CD4-positive, CD25-positive, alpha-beta regulatory T cell (primary cell): ENCODE data around the gene GINS1. TPM values are rescaled to one million over a fixed set of nuclear protein-coding genes. Genes with fewer than 3 reads are reported as not detected.
A peak's percentile ranks its signal among the peaks of the same experiment; 100 is the strongest.

Experiments
- ATAC-seq, 2 donors: fragments of 150-1000 bp; cut with Tn5 transposase; one replicate each; pipeline ENCODE4 v1.10.0; 2021; ENCODE audit warnings: low read depth in 2 of 2, moderate number of reproducible peaks in 2 of 2, moderate library complexity in 1 of 2
- DNase-seq, 3 donors: peaks; one replicate each; pipeline versions ENCODE4 v3.0.0 to v3.0.0-alpha.2; 2012 to 2022; ENCODE audit warnings: mixed read lengths in 1 of 3
- H3K27ac ChIP-seq: one replicate; pipeline ENCODE4 v1.7.0; 2013; ENCODE audit warnings: mild to moderate bottlenecking, low read length; ENCODE audit not compliant: insufficient read depth, poor library complexity, severe bottlenecking
- H3K27me3 ChIP-seq: one replicate; pipeline ENCODE4 v1.7.0; 2013; ENCODE audit warnings: low read length; ENCODE audit not compliant: control insufficient read depth, insufficient read depth
- H3K36me3 ChIP-seq: one replicate; pipeline ENCODE4 v1.7.0; 2013; ENCODE audit warnings: mild to moderate bottlenecking, low read length, moderate library complexity; ENCODE audit not compliant: control insufficient read depth, insufficient read depth
- H3K4me1 ChIP-seq: 2 replicates; pipeline ENCODE4 v1.7.0; 2013; ENCODE audit warnings: mild to moderate bottlenecking, low read length; ENCODE audit not compliant: insufficient read depth, control insufficient read depth, poor library complexity, severe bottlenecking
- H3K4me3 ChIP-seq: one replicate; pipeline ENCODE4 v1.7.0; 2013; ENCODE audit warnings: low read depth, mild to moderate bottlenecking, low read length, moderate library complexity
- H3K9me3 ChIP-seq, 2 experiments: 1 replicate in 1 of 2; 2 replicates in 1 of 2; pipeline ENCODE4 v1.7.0; 2013; ENCODE audit warnings: low read length in 2 of 2, mild to moderate bottlenecking in 1 of 2, moderate library complexity in 1 of 2; ENCODE audit not compliant: control insufficient read depth in 2 of 2
- H3K27ac Mint-ChIP-seq, 3 donors: one replicate each; pipeline ENCODE4 v1.8.0; 2020 to 2022; ENCODE audit warnings: mild to moderate bottlenecking in 3 of 3, mixed read lengths in 3 of 3, moderate library complexity in 2 of 3
- H3K27me3 Mint-ChIP-seq: one replicate; pipeline ENCODE4 v1.8.0; 2022; ENCODE audit warnings: mild to moderate bottlenecking, mixed read lengths
- H3K36me3 Mint-ChIP-seq: one replicate; pipeline ENCODE4 v1.8.0; 2020; ENCODE audit warnings: mixed read lengths
- H3K4me1 Mint-ChIP-seq, 4 donors: one replicate each; pipeline ENCODE4 v1.8.0; 2020 to 2022; ENCODE audit warnings: mixed read lengths in 4 of 4, mild to moderate bottlenecking in 1 of 4
- H3K4me3 Mint-ChIP-seq, 4 donors: one replicate each; pipeline ENCODE4 v1.8.0; 2020 to 2022; ENCODE audit warnings: mild to moderate bottlenecking in 4 of 4, mixed read lengths in 4 of 4, moderate library complexity in 3 of 4
- H3K9me3 Mint-ChIP-seq, 7 donors: one replicate each; pipeline ENCODE4 v1.8.0; 2020 to 2022; ENCODE audit warnings: mixed read lengths in 7 of 7, mild to moderate bottlenecking in 3 of 7, moderate library complexity in 2 of 7
- polyA plus RNA-seq, 4 donors: library from polyadenylated mRNA; unstranded; fragments of 300-500 nt; fragmentation: Illumina TruSeq; gene quantifications; one replicate each; pipeline ENCODE4 v1.2.3, GENCODE V29; 2021
- total RNA-seq: library from RNA; stranded (reverse); gene quantifications from one replicate; pipeline ENCODE4 v1.2.3, GENCODE V29; 2022

The GINS1 gene
- total and polyA plus RNA-seq, 5 donors from 2014 or later = 0.54 to 1.8 (median 1.0) TPM

- no peaks in the 10 kb centered on the region for H3K9me3 ChIP-seq
- H3K27me3 Mint-ChIP-seq = no peaks in the 10 kb centered on the region
- no peaks in the 10 kb centered on the region for H3K36me3 ChIP-seq
- H3K9me3 Mint-ChIP-seq = peaks cover 0 to 11% (median 0%) of the 10 kb centered on the region in 7 donors
- DNase-seq (no peak), ATAC-seq (no peak)
- H3K27ac Mint-ChIP-seq = peak overlapping the region in 1 of 3 donors; percentile 73
- H3K4me3 ChIP-seq = no peak overlapping the region
- no peaks in the 10 kb centered on the region for H3K4me1 ChIP-seq
- no peak overlapping the region for H3K4me3 Mint-ChIP-seq
- peaks cover 13% of the 10 kb centered on the region for H3K36me3 Mint-ChIP-seq
- no peak overlapping the region for H3K27ac ChIP-seq
- no peaks in the 10 kb centered on the region for H3K27me3 ChIP-seq
- peaks cover 0 to 7% (median 2%) of the 10 kb centered on the region in 4 donors for H3K4me1 Mint-ChIP-seq
Observed at GRCh38 chr20:25444556-25444955, 37.1 kb downstream of the GINS1 start.

- Mint-ChIP-seq H3K27ac (no peak overlapping the region), H3K36me3 (peaks cover 13% of the 10 kb centered on the region), H3K4me1 (peaks cover 0 to 7% (median 2%) of the 10 kb centered on the region in 4 donors), H3K4me3 (no peak overlapping the region), H3K27me3 (no peaks in the 10 kb centered on the region), H3K9me3 (peaks cover 0 to 11% (median 0%) of the 10 kb centered on the region in 7 donors)
- no peak for ATAC-seq
- H3K27me3 ChIP-seq = no peaks in the 10 kb centered on the region
- H3K36me3 ChIP-seq = no peaks in the 10 kb centered on the region
- no peak overlapping the region for H3K27ac ChIP-seq
- H3K4me1 ChIP-seq = no peaks in the 10 kb centered on the region
- no peaks in the 10 kb centered on the region for H3K9me3 ChIP-seq
- no peak overlapping the region for H3K4me3 ChIP-seq
- no peak for DNase-seq
Observed at GRCh38 chr20:25447671-25448070, 40.2 kb downstream of the GINS1 start.

DNA sequence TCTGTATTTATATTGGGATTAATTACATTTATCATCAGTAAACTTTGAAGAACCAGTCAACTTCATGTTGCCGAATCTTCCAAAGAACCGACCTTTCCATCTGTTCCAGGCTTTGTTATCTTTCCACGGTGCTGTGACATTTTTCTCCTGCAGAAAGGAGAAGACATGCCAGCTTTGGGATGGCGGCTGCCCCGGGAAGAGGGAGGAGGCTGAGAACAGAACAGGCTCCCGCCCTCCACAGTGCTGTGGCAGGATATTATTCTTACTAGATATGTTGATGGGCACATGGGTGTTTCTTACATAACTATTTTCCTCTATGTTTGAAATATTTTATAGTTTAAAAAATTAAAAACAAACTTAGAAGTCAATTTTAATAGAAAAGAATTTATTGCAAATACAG is 44.9 kb downstream of the GINS1 start:
- no peak overlapping the region for H3K4me3 Mint-ChIP-seq
- H3K27ac Mint-ChIP-seq = no peak overlapping the region
- H3K27me3 Mint-ChIP-seq = no peaks in the 10 kb centered on the region
- Histone ChIP-seq H3K4me1 (no peaks in the 10 kb centered on the region), H3K27me3 (no peaks in the 10 kb centered on the region), H3K36me3 (no peaks in the 10 kb centered on the region), H3K27ac (no peak overlapping the region), H3K9me3 (no peaks in the 10 kb centered on the region), H3K4me3 (no peak overlapping the region)
- H3K4me1 Mint-ChIP-seq = no peaks in the 10 kb centered on the region
- H3K9me3 Mint-ChIP-seq = peaks cover 0 to 7% (median 0%) of the 10 kb centered on the region in 7 donors
- ATAC-seq (no peak), DNase-seq (no peak)
- peaks cover 2% of the 10 kb centered on the region for H3K36me3 Mint-ChIP-seq

DNA sequence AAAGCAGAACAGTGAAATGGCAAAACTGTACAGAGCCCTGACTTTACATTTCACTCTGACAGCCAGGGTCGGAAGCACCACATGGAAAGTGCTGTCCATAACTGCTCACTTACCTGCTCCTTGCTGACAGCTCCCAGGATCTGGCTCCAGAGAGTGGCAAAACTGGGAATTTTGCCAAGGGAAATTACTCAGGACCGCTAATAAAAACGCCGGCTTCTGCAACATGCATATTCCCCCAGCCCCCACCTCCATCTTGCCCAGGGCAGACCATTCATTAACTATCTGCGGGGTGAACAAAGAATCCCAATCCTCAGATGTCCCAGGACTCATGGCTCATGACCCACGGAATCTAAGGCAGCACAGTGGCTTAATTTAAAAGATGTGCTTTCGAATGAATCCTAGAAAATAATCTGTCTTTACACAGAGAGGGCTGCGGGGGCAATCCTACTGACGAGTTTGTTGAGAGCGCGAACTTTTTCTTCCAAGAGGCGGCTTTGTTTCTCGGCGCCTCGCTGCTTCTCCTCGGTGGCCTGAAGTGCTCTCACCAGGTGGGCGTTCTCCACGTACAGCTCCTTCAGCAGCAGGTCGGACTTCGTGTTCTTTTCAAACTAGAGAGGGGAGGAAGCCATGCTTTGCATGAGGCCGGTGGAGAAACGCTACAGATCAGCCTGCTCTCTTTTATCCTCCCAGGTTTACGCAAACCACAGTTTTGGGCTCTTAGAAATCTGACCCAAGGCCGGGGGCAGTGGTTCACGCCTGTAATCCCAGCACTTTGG is 45.8 kb downstream of the GINS1 start:
- no peak overlapping the region for H3K27ac ChIP-seq
- DNase-seq (no peak), ATAC-seq (no peak)
- peaks cover 0 to 7% (median 0%) of the 10 kb centered on the region in 7 donors for H3K9me3 Mint-ChIP-seq
- no peaks in the 10 kb centered on the region for H3K36me3 ChIP-seq
- no peaks in the 10 kb centered on the region for H3K36me3 Mint-ChIP-seq
- no peaks in the 10 kb centered on the region for H3K4me1 Mint-ChIP-seq
- no peaks in the 10 kb centered on the region for H3K27me3 Mint-ChIP-seq
- H3K4me3 ChIP-seq = no peak overlapping the region
- H3K4me3 Mint-ChIP-seq = no peak overlapping the region
- H3K27me3 ChIP-seq = no peaks in the 10 kb centered on the region
- H3K4me1 ChIP-seq = no peaks in the 10 kb centered on the region
- no peaks in the 10 kb centered on the region for H3K9me3 ChIP-seq
- no peak overlapping the region for H3K27ac Mint-ChIP-seq

- no peaks in the 10 kb centered on the region for H3K36me3 ChIP-seq
- Mint-ChIP-seq H3K36me3 (no peaks in the 10 kb centered on the region), H3K9me3 (no peaks in the 10 kb centered on the region), H3K27me3 (no peaks in the 10 kb centered on the region), H3K4me3 (no peak overlapping the region), H3K27ac (no peak overlapping the region), H3K4me1 (no peaks in the 10 kb centered on the region)
- no peak for ATAC-seq
- no peak overlapping the region for H3K27ac ChIP-seq
- H3K4me3 ChIP-seq = no peak overlapping the region
- H3K9me3 ChIP-seq = no peaks in the 10 kb centered on the region
- no peaks in the 10 kb centered on the region for H3K27me3 ChIP-seq
- H3K4me1 ChIP-seq = no peaks in the 10 kb centered on the region
- no peak for DNase-seq
Observed at GRCh38 chr20:25454153-25454900, 46.9 kb downstream of the GINS1 start.

GRCh38 chr20:25457886-25458680 is 50.6 kb downstream of the GINS1 start:
- Mint-ChIP-seq H3K4me1 (no peaks in the 10 kb centered on the region), H3K4me3 (no peak overlapping the region), H3K27ac (no peak overlapping the region), H3K27me3 (no peaks in the 10 kb centered on the region), H3K36me3 (no peaks in the 10 kb centered on the region), H3K9me3 (no peaks in the 10 kb centered on the region)
- H3K27me3 ChIP-seq = no peaks in the 10 kb centered on the region
- H3K4me1 ChIP-seq = no peaks in the 10 kb centered on the region
- DNase-seq (no peak), ATAC-seq (no peak)
- no peak overlapping the region for H3K27ac ChIP-seq
- H3K4me3 ChIP-seq = no peak overlapping the region
- no peaks in the 10 kb centered on the region for H3K9me3 ChIP-seq
- H3K36me3 ChIP-seq = no peaks in the 10 kb centered on the region

- Histone ChIP-seq H3K9me3 (no peaks in the 10 kb centered on the region), H3K27me3 (no peaks in the 10 kb centered on the region), H3K36me3 (no peaks in the 10 kb centered on the region), H3K27ac (no peak overlapping the region), H3K4me1 (no peaks in the 10 kb centered on the region), H3K4me3 (no peak overlapping the region)
- Mint-ChIP-seq H3K9me3 (no peaks in the 10 kb centered on the region), H3K4me1 (no peaks in the 10 kb centered on the region), H3K27ac (no peak overlapping the region), H3K4me3 (no peak overlapping the region), H3K36me3 (no peaks in the 10 kb centered on the region), H3K27me3 (no peaks in the 10 kb centered on the region)
- no peak for DNase-seq
- no peak for ATAC-seq
Observed at GRCh38 chr20:25459111-25459830, 51.8 kb downstream of the GINS1 start.
